SK-N-SH (cell line): ENCODE results near the gene QSER1. TPM values are rescaled to one million over a fixed set of nuclear protein-coding genes. Genes with fewer than 3 reads are reported as not detected.

Experiments used
- CTCF ChIA-PET: fragments of 300-600, 350-600 bp; formaldehyde crosslinking; extraction: SDS; loops from one replicate; lab custom pipeline; 2021; lab: Yijun Ruan, JAX
- POLR2A ChIA-PET: fragments of 350-600 bp; sonication (Branson Sonifier 250); formaldehyde crosslinking; extraction: SDS; loops from one replicate; lab custom pipeline; 2020; ENCODE audit warnings: antibody characterized with exemption, inconsistent platforms; lab: Yijun Ruan, JAX
- DNase-seq: peaks from one replicate; pipeline ENCODE4 v3.0.0; 2012
- H2AFZ ChIP-seq: fragments of 200-600 bp; sonication (generic); 2 replicates; pipeline ENCODE4 v1.8.1; 2016; ENCODE audit warnings: antibody characterized with exemption, mild to moderate bottlenecking, low read depth
- H3F3A ChIP-seq: fragments of 200-600 bp; sonication (generic); replicated peaks from 2 replicates; pipeline ENCODE3; 2016; ENCODE audit warnings: antibody characterized with exemption, mild to moderate bottlenecking; ENCODE audit not compliant: insufficient read depth
- H3K27ac ChIP-seq, 2 experiments: fragments of 200-500 bp in 1 of 2; fragments of 200-600 bp in 1 of 2; sonication (Bioruptor generic) in 1 of 2; sonication (generic), shearing (Covaris generic) in 1 of 2; 2 replicates each; pipeline versions ENCODE4 v1.5.1 to v1.6.1; 2014 to 2016; ENCODE audit warnings: low read depth in 2 of 2, inconsistent platforms in 1 of 2, low read length in 1 of 2, mild to moderate bottlenecking in 1 of 2, mixed read lengths in 1 of 2
- H3K27me3 ChIP-seq: fragments of 200-600 bp; sonication (generic), shearing (Covaris generic); 2 replicates; pipeline ENCODE4 v1.6.1; 2016; ENCODE audit warnings: mixed run types; ENCODE audit not compliant: insufficient read depth
- H3K36me3 ChIP-seq, 2 experiments: fragments of 200-500 bp in 1 of 2; fragments of 200-600 bp in 1 of 2; sonication (Bioruptor generic) in 1 of 2; sonication (generic) in 1 of 2; replicated peaks in 1 of 2; 2 replicates each; pipeline versions ENCODE3 to v1.5.1; 2014 to 2016; ENCODE audit warnings: low read length in 1 of 2, mild to moderate bottlenecking in 1 of 2; ENCODE audit not compliant: insufficient read depth in 2 of 2, control insufficient read depth in 1 of 2
- H3K4me1 ChIP-seq, 2 experiments: fragments of 200-500 bp in 1 of 2; fragments of 200-600 bp in 1 of 2; sonication (Bioruptor generic) in 1 of 2; sonication (generic), shearing (Covaris generic) in 1 of 2; 2 replicates each; pipeline versions ENCODE4 v1.5.1 to v1.6.1; 2014 to 2016; ENCODE audit warnings: low read depth in 1 of 2, low read length in 1 of 2, mixed run types in 1 of 2; ENCODE audit not compliant: insufficient read depth in 2 of 2, control insufficient read depth in 1 of 2
- H3K4me2 ChIP-seq: fragments of 200-600 bp; sonication (generic), shearing (Covaris generic); 2 replicates; pipeline ENCODE4 v1.6.1; 2017; ENCODE audit warnings: mixed run types
- H3K4me3 ChIP-seq, 2 experiments: fragments of 200-500 bp in 1 of 2; fragments of 200-600 bp in 1 of 2; sonication (Bioruptor generic) in 1 of 2; sonication (generic), shearing (Covaris generic) in 1 of 2; 2 replicates each; pipeline versions ENCODE4 v1.5.1 to v1.8.1; 2014 to 2016; ENCODE audit warnings: low read depth in 2 of 2, inconsistent platforms in 1 of 2, low read length in 1 of 2, mild to moderate bottlenecking in 1 of 2, mixed read lengths in 1 of 2, moderate library complexity in 1 of 2
- H3K79me2 ChIP-seq: fragments of 200-600 bp; sonication (generic); 2 replicates; pipeline ENCODE4 v1.8.1; 2017; ENCODE audit warnings: mild to moderate bottlenecking; ENCODE audit not compliant: insufficient read depth
- H3K9ac ChIP-seq: fragments of 200-600 bp; sonication (generic); 2 replicates; pipeline ENCODE4 v1.6.1; 2017; ENCODE audit warnings: mixed run types
- H3K9me2 ChIP-seq: fragments of 200-600 bp; sonication (generic); 2 replicates; pipeline ENCODE4 v1.6.1; 2017; ENCODE audit warnings: mixed run types
- H3K9me3 ChIP-seq: fragments of 200-600 bp; sonication (generic); 2 replicates; pipeline ENCODE4 v1.6.1; 2017; ENCODE audit warnings: mixed run types, mild to moderate bottlenecking, moderate library complexity
- H4K20me1 ChIP-seq: fragments of 200-600 bp; sonication (generic); 2 replicates; pipeline ENCODE4 v1.6.1; 2017; ENCODE audit warnings: mild to moderate bottlenecking, mixed run types; ENCODE audit not compliant: insufficient read depth
- CHD2 ChIP-seq: fragments of 150-350 bp; IDR thresholded peaks from 2 replicates; pipeline ENCODE4 v1.6.1; 2018; ENCODE audit warnings: low read length; ENCODE audit not compliant: partially characterized antibody
- ELF1 ChIP-seq: IDR thresholded peaks from 2 replicates; pipeline ENCODE4 v1.4.0; 2012
- EP300 ChIP-seq, 2 experiments: IDR thresholded peaks; 2 replicates each; pipeline versions ENCODE4 v1.4.0 to v1.6.1; 2012; ENCODE audit warnings: borderline replicate concordance in 1 of 2, low read depth in 1 of 2, low read length in 1 of 2
- FOSL2 ChIP-seq: IDR thresholded peaks from 2 replicates; pipeline ENCODE4 v1.4.0; 2012; ENCODE audit warnings: low read depth, mild to moderate bottlenecking, moderate library complexity, borderline replicate concordance
- FOXM1 ChIP-seq: IDR thresholded peaks from 2 replicates; pipeline ENCODE4 v1.4.0; 2012; ENCODE audit warnings: low read depth, mild to moderate bottlenecking
- GATA2 ChIP-seq: sonication (generic); formaldehyde crosslinking; IDR thresholded peaks from 2 replicates; pipeline ENCODE4 v1.5.0; 2020; ENCODE audit warnings: mild to moderate bottlenecking, missing genetic modification reagents
- JUND ChIP-seq: IDR thresholded peaks from 2 replicates; pipeline ENCODE4 v1.4.0; 2012
- MAX ChIP-seq: IDR thresholded peaks from 2 replicates; pipeline ENCODE4 v1.4.0; 2012; ENCODE audit warnings: low read depth
- MEF2A ChIP-seq: IDR thresholded peaks from 2 replicates; pipeline ENCODE4 v1.4.0; 2012; ENCODE audit warnings: low read depth, borderline replicate concordance
- NFIC ChIP-seq: IDR thresholded peaks from 2 replicates; pipeline ENCODE4 v1.4.0; 2012; ENCODE audit warnings: borderline replicate concordance
- RAD21 ChIP-seq: IDR thresholded peaks from 2 replicates; pipeline ENCODE4 v1.6.1; 2012; ENCODE audit warnings: mild to moderate bottlenecking, low read length
- RCOR1 ChIP-seq: fragments of 150-350 bp; IDR thresholded peaks from 2 replicates; pipeline ENCODE4 v1.6.1; 2017; ENCODE audit warnings: antibody characterized with exemption, low read length
- REST ChIP-seq: IDR thresholded peaks from 2 replicates; pipeline ENCODE4 v1.6.1; 2012; ENCODE audit warnings: mild to moderate bottlenecking, low read depth, low read length, moderate library complexity
- RFX5 ChIP-seq: IDR thresholded peaks from 2 replicates; pipeline ENCODE4 v1.6.1; 2012; ENCODE audit warnings: mild to moderate bottlenecking, improper control_type of control experiment, low read length
- SIN3A ChIP-seq: IDR thresholded peaks from 2 replicates; pipeline ENCODE4 v1.6.1; 2012; ENCODE audit warnings: low read depth, mild to moderate bottlenecking, low read length, moderate library complexity, borderline replicate concordance
- SMC3 ChIP-seq: IDR thresholded peaks from 2 replicates; pipeline ENCODE4 v1.6.1; 2012; ENCODE audit warnings: low read depth, low read length, improper control_type of control experiment
- TAF1 ChIP-seq: IDR thresholded peaks from 2 replicates; pipeline ENCODE4 v1.6.1; 2012; ENCODE audit warnings: low read depth, mild to moderate bottlenecking, low read length, moderate library complexity, borderline replicate concordance
- TEAD4 ChIP-seq: IDR thresholded peaks from 2 replicates; pipeline ENCODE4 v1.4.0; 2012; ENCODE audit warnings: mild to moderate bottlenecking, borderline replicate concordance; ENCODE audit not compliant: insufficient read depth
- YY1 ChIP-seq: IDR thresholded peaks from 2 replicates; pipeline ENCODE4 v1.4.0; 2012; ENCODE audit warnings: low read depth, mild to moderate bottlenecking
- ZBTB33 ChIP-seq: IDR thresholded peaks from 2 replicates; pipeline ENCODE4 v1.4.0; 2012; ENCODE audit warnings: low read depth, borderline replicate concordance
- WGBS: methylation state at CpG from one replicate; pipeline ENCODE4 v1.1.6; 2017; ENCODE audit warnings: low lambda C conversion rate; 5-methylcytosine and 5-hydroxymethylcytosine counted together
- polyA plus RNA-seq, 3 experiments: library from polyadenylated mRNA; depleted of rRNA; stranded (reverse); fragments of >200 nt; gene quantifications; 2 replicates each; pipeline ENCODE4 v1.2.3, GENCODE V29; 2012

QSER1 gene
- polyA plus RNA-seq, 1 of the 3 experiments (the other 2 are of a cell fraction) = 4.2 TPM

- peaks cover 24% of the 10 kb centered on the region for H3F3A ChIP-seq
- POLR2A ChIA-PET = no interaction called here
- no peaks in the 10 kb centered on the region for H3K9me2 ChIP-seq
- no peak overlapping the region for H3K4me3 ChIP-seq
- H3K4me1 ChIP-seq = no peaks in the 10 kb centered on the region
- CTCF ChIA-PET = interaction anchor here (0.7 to 4.3 kb wide), 5 partner anchors 66 to 204 kb away, joined by 3 to 28 read pairs (median 3); no protein-coding TSS in a partner anchor
- TF ChIP-seq JUND (no peak), RFX5 (no peak), ELF1 (no peak), FOSL2 (no peak), GATA2 (CRISPR knock-in tag) (no peak), SMC3 (no peak), EP300 (IDR thresholded peaks at IDR 0.05; ENCODE audit: borderline replicate concordance in 1 of 2, low read depth in 1 of 2, low read length in 1 of 2) (no peak), FOXM1 (no peak), MAX (no peak), REST (no peak), CHD2 (no peak), RCOR1 (no peak), MEF2A (no peak), TAF1 (no peak), TEAD4 (no peak), SIN3A (no peak), YY1 (no peak), NFIC (no peak), RAD21 (no peak), ZBTB33 (no peak)
- TF ChIP-seq, all 33 proteins: peak for 0
- WGBS = 96% methylated on average over 2 of the region's 2 CpGs
- Histone ChIP-seq H3K27me3 (no peaks in the 10 kb centered on the region), H3K36me3 (peaks cover 22 to 49% of the 10 kb centered on the region in 2 experiments), H3K9me3 (no peaks in the 10 kb centered on the region), H2AFZ (no peak overlapping the region), H3K27ac (no peak overlapping the region), H3K9ac (no peak overlapping the region), H3K4me2 (no peak overlapping the region), H3K79me2 (peaks cover 5% of the 10 kb centered on the region; the same call in 1 of the 2 replicates), H4K20me1 (no peaks in the 10 kb centered on the region)
- no peak for DNase-seq
Observed at GRCh38 chr11:32962016-32962415, 69.4 kb downstream of the QSER1 start.
